ENCODE data around the gene MMP14. TPM values are rescaled to one million over a fixed set of nuclear protein-coding genes. Genes with fewer than 3 reads are reported as not detected.

Gene MMP14
- total and polyA plus RNA-seq, 2 of the 8 experiments (the other 6 are each of a cell fraction or from before 2014, with no cell fraction given): 58.2 to 86.8 TPM

DNA sequence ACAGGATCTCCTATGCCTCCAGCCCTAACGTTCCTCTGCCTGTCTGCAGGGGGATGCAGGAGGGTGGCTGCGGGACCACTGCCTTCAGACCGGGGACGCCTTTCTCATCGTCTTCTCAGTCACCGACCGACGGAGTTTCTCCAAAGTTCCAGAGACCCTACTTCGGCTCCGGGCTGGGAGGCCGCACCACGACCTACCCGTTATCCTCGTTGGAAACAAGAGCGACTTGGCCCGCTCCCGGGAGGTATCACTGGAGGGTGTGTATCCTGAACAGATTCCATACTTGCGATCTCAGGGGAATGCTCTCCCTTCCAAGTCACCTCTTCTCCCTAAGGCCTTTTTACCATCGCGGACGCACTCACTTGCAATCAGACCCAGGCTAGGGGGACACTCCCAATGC, 49.6 kb downstream of the MMP14 start:
- Histone ChIP-seq H4K20me1 (replicated peaks in 1 of 2; ENCODE audit: control insufficient read depth in 1 of 2, insufficient read depth in 2 of 2, low read length in 2 of 2) (no peaks in the 10 kb centered on the region), H2BK20ac (ENCODE audit: low read length) (no peak overlapping the region), H3K4me1 (replicated peaks in 1 of 4; ENCODE audit: control insufficient read depth in 3 of 4, insufficient read depth in 4 of 4, low read length in 3 of 4) (peaks cover 7 to 21% (median 12%) of the 10 kb centered on the region in 4 experiments), H3K23ac (ENCODE audit: insufficient read length) (no peak overlapping the region), H3K4me3 (ENCODE audit: extremely low read depth in 1 of 4, insufficient read depth in 2 of 4, low read depth in 3 of 4, low read length in 4 of 4) (peak overlapping the region; percentile 48 to 83 (median 55); a peak in 6 of 8 replicates), H3K27ac (ENCODE audit: low read depth, low read length) (no peak overlapping the region), H3K56ac (replicated peaks; ENCODE audit: insufficient read length, low read depth, low read length) (no peak overlapping the region), H4K5ac (ENCODE audit: insufficient read length, low read depth, low read length) (peak overlapping the region; percentile 5), H4K91ac (replicated peaks; ENCODE audit: insufficient read length, low read length) (no peak overlapping the region), H2BK5ac (ENCODE audit: low read depth, low read length) (no peak overlapping the region; the same call in 1 of the 2 replicates), H2AFZ (ENCODE audit: low read length) (no peak overlapping the region), H3K9ac (replicated peaks in 1 of 4; ENCODE audit: extremely low read depth in 1 of 4, low read depth in 3 of 4, low read length in 3 of 4) (peak overlapping the region in 1 of 4 experiments; percentile 46; a peak in 1 of 7 replicates), H3K18ac (ENCODE audit: extremely low read depth, low read length) (no peak overlapping the region; the same call in 1 of the 2 replicates), H3K79me1 (ENCODE audit: low read depth, low read length) (peaks cover 3% of the 10 kb centered on the region; the same call in 1 of the 2 replicates), H2AK5ac (ENCODE audit: low read depth, low read length) (peak overlapping the region; percentile 69; the same call in 1 of the 2 replicates), H3K27me3 (replicated peaks in 1 of 4; ENCODE audit: control insufficient read depth in 3 of 4, extremely low read depth in 1 of 4, insufficient read depth in 3 of 4, low read length in 3 of 4) (peaks cover 0 to 17% (median 11%) of the 10 kb centered on the region in 4 experiments; a peak in 6 of 7 replicates), H3K4me2 (ENCODE audit: insufficient read depth in 1 of 2, low read depth in 2 of 2, low read length in 2 of 2) (peak overlapping the region; percentile 86), H2BK12ac (ENCODE audit: low read depth, low read length) (peak overlapping the region; percentile 21; the same call in 1 of the 2 replicates), H4K8ac (ENCODE audit: extremely low read depth, insufficient read depth, low read length) (no peak overlapping the region), H3K36me3 (ENCODE audit: control insufficient read depth in 2 of 4, insufficient read depth in 4 of 4, low read length in 3 of 4) (no peaks in the 10 kb centered on the region), H3K4ac (replicated peaks; ENCODE audit: insufficient read length, low read depth, low read length) (no peak overlapping the region), H3K14ac (ENCODE audit: insufficient read length) (no peak overlapping the region), H2BK120ac (replicated peaks; ENCODE audit: low read depth, low read length) (no peak overlapping the region), H3K79me2 (ENCODE audit: control insufficient read depth in 1 of 2, insufficient read depth in 2 of 2, low read length in 2 of 2) (no peaks in the 10 kb centered on the region), H2BK15ac (ENCODE audit: low read length) (peak overlapping the region; percentile 97; the same call in 1 of the 2 replicates), H3K9me3 (ENCODE audit: insufficient read depth in 2 of 2, low read depth in 1 of 2, low read length in 1 of 2) (no peaks in the 10 kb centered on the region), H3K23me2 (ENCODE audit: low read depth, low read length) (peaks cover 14% of the 10 kb centered on the region)
- WGBS, 2 experiments (ENCODE audit: extremely low coverage in 1 of 2, insufficient coverage in 1 of 2, insufficient read length in 1 of 2, insufficient replicate concordance in 2 of 2, low coverage in 1 of 2, low lambda C conversion rate in 2 of 2, missing lambda C conversion rate in 1 of 2): 82% methylated on average over 21 of the region's 21 CpGs; no CpG with 5 or more reads in 1 of the 2 experiments
- ChIA-PET CTCF (ENCODE audit: partially characterized antibody) (interaction anchor here (0.8 to 56.0 kb wide), 8 partner anchors 14 to 183 kb away, joined by 3 to 1562 read pairs (median 18); partner anchors contain the start of genes LRP10, MMP14, MRPL52 and SLC7A7), POLR2A (ENCODE audit: partially characterized antibody) (interaction anchor here (0.6 to 7.2 kb wide), 11 partner anchors 8 to 172 kb away, joined by 3 to 54 read pairs (median 4); partner anchors contain the start of genes LRP10, PRMT5 and RBM23)
- no peak for DNase-seq (ENCODE audit: low read depth in 1 of 2, low spot score in 2 of 2)
- TF ChIP-seq CBX5 (IDR thresholded peaks at IDR 0.05; ENCODE audit: low read depth, low read length): no peak
- no peak for TF ChIP-seq POLR2AphosphoS5 (IDR thresholded peaks at IDR 0.05; ENCODE audit: low read depth, low read length)
- FAIRE-seq: no peak

Data from H1 (cell line).